H1 (cell line): ENCODE data around the gene SHH. TPM values are rescaled to one million over a fixed set of nuclear protein-coding genes. Genes with fewer than 3 reads are reported as not detected.

Source experiments
- CHD7 ChIP-seq: fragments of 300-600 bp; sonication (generic); IDR thresholded peaks from 2 replicates; pipeline ENCODE4 v1.7.1; 2012; ENCODE audit warnings: low read length, moderate library complexity, mild to moderate bottlenecking, inconsistent platforms; ENCODE audit not compliant: insufficient replicate concordance
- FOSL1 ChIP-seq: IDR thresholded peaks from 2 replicates; pipeline ENCODE4 v1.6.1; 2011; ENCODE audit warnings: mild to moderate bottlenecking, low read depth, low read length, moderate library complexity; ENCODE audit not compliant: insufficient read depth
- polyA plus RNA-seq, 7 experiments: library from polyadenylated mRNA; depleted of rRNA in 3 of 7; stranded (reverse) in 5 of 7; unstranded in 2 of 7; fragments of >200 nt in 5 of 7; fragments of 200-250 nt in 2 of 7; gene quantifications; 1 replicate in 5 of 7; 2 replicates in 1 of 7; 4 replicates in 1 of 7; pipeline versions ENCODE4 v1.2.1 to v1.2.3, GENCODE V29; 2011 to 2013; ENCODE audit warnings: missing spikeins in 2 of 7, mixed read lengths in 2 of 7
- total RNA-seq: library from RNA; stranded (reverse); fragmentation: NEBNext Ultra II Directional; extraction: Animal tissue kit (Norgen Biotek cat#: 25700); gene quantifications from 2 replicates; pipeline ENCODE4 v1.2.1, GENCODE V29; 2021

SHH gene
- total and polyA plus RNA-seq, 2 of the 8 experiments (the other 6 are each of a cell fraction or from before 2014, with no cell fraction given) = not detected

GRCh38 chr7:155751409-155751808, 60.9 kb downstream of the SHH start (continued):
- TF ChIP-seq CHD7 = no peak
- TF ChIP-seq FOSL1 = no peak
- TF ChIP-seq, all 59 proteins: peak for 0
